Cardiac fibroblast (primary cell): ENCODE data around the gene MTOR.

Source experiments
- DNase-seq, 2 donors: peaks; one replicate each; pipeline versions ENCODE4 v3.0.0 to v3.0.0-alpha.2; 2010; ENCODE audit warnings: low read depth in 2 of 2
- H3K4me3 ChIP-seq, 2 donors: replicated peaks in 1 of 2; 1 replicate in 1 of 2; 2 replicates in 1 of 2; pipeline ENCODE4 v1.5.1; 2011; ENCODE audit warnings: low read depth in 2 of 2, low read length in 2 of 2, mild to moderate bottlenecking in 2 of 2, moderate library complexity in 1 of 2
- CTCF ChIP-seq: IDR thresholded peaks from one replicate; pipeline ENCODE4 v1.5.1; 2011; ENCODE audit warnings: low read depth, mild to moderate bottlenecking, low read length, inconsistent platforms

Gene MTOR

GRCh38 chr1:11245248-11245647 is 17.1 kb downstream of the MTOR start:
- H3K4me3 ChIP-seq = no peak overlapping the region
- TF ChIP-seq CTCF = no peak
- no peak for DNase-seq

- no peak for DNase-seq
- no peak overlapping the region for H3K4me3 ChIP-seq
- no peak for TF ChIP-seq CTCF
Observed at GRCh38 chr1:11238311-11238710, 24.0 kb downstream of the MTOR start.

DNA sequence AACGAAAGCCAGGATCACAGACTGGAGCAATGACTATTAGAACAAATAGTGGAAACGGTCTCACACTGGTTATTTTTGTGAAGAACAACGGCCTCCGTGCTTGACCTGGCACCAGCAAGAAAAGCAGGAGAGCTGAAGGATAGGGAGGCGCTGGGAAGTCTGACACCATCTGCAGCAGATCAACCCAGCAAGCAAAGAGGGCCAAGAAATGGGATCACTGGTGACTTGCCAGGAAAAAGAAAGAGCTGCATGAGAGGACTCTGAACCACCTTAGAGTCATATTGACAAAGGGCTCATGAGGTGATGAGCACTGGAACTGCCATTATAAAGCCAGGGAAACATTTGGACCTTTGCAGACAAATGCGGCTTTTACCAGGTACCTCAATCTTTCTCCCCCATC is 25.0 kb downstream of the MTOR start:
- no peak for TF ChIP-seq CTCF
- no peak overlapping the region for H3K4me3 ChIP-seq
- DNase-seq = no peak

- DNase-seq = no peak
- no peak for TF ChIP-seq CTCF
- no peak overlapping the region for H3K4me3 ChIP-seq
Observed at GRCh38 chr1:11233208-11233607, 29.1 kb downstream of the MTOR start.

DNA sequence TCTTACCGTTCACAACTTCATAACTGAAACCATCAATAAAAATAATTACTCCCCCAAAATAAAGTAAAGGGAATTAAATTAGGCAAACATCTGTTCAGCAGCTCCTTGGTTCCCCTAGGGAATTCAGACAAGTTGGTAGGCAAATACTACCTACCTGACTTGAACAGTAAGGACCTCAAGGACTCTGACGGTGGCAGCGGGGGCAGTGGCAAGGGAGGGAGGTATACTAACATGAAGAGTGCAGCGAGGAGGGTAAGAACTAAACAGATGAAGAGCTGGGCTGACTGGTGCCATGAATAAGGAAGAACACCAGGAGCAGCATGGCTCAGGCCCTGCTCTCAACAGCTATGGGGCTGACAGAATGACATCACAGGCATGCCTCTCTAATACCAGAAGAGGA is 33.1 kb downstream of the MTOR start:
- no peak for TF ChIP-seq CTCF
- no peak for DNase-seq
- H3K4me3 ChIP-seq = no peak overlapping the region

GRCh38 chr1:11227106-11228077 is 35.0 kb downstream of the MTOR start:
- no peak for DNase-seq
- no peak overlapping the region for H3K4me3 ChIP-seq
- TF ChIP-seq CTCF = no peak

DNA sequence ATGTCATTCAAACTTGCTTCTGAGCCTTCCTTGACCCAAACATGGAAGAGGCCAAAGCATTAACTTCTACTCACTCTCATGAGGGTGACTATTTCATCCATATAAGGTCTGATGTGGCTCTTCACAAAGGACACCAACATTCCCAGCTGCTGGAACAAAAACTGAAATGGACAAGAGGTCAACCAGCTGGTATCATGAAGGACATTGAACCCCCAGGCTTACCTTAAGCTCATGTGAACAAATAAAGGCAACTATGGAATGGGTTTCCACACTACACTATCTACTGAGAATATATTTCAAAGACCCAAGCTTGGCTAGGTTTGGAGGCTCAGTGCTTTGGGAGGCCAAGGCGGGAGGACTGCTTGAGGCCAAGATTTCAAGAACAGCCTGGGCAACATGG is 46.3 kb downstream of the MTOR start:
- no peak overlapping the region for H3K4me3 ChIP-seq
- DNase-seq = no peak
- no peak for TF ChIP-seq CTCF
